Dendritic cell treated with granulocyte-macrophage colony-stimulating factor and Interleukin-4, amounts not matched to agents 40 ng/mL and 50 ng/mL, for 4 days (primary cell): ENCODE measurements around the gene MSRB3.

Source experiments
- H3K27ac Mint-ChIP-seq: one replicate; pipeline ENCODE4 v1.8.0; 2022; ENCODE audit warnings: mild to moderate bottlenecking, mixed read lengths
- H3K27me3 Mint-ChIP-seq: one replicate; pipeline ENCODE4 v1.8.0; 2022; ENCODE audit warnings: mild to moderate bottlenecking, mixed read lengths
- H3K36me3 Mint-ChIP-seq: one replicate; pipeline ENCODE4 v1.8.0; 2022; ENCODE audit warnings: low read depth, mixed read lengths
- H3K4me1 Mint-ChIP-seq: one replicate; pipeline ENCODE4 v1.8.0; 2022; ENCODE audit warnings: low read depth, mixed read lengths
- H3K4me3 Mint-ChIP-seq: one replicate; pipeline ENCODE4 v1.8.0; 2022; ENCODE audit warnings: mild to moderate bottlenecking, moderate library complexity, mixed read lengths
- H3K9me3 Mint-ChIP-seq: one replicate; pipeline ENCODE4 v1.8.0; 2022; ENCODE audit warnings: mixed read lengths
- intact Hi-C: fragments of 100-400 bp; cut with micrococcal nuclease; formaldehyde crosslinking; loops from one replicate; pipeline ENCODE4 v1.15.0; 2022

The MSRB3 gene

DNA sequence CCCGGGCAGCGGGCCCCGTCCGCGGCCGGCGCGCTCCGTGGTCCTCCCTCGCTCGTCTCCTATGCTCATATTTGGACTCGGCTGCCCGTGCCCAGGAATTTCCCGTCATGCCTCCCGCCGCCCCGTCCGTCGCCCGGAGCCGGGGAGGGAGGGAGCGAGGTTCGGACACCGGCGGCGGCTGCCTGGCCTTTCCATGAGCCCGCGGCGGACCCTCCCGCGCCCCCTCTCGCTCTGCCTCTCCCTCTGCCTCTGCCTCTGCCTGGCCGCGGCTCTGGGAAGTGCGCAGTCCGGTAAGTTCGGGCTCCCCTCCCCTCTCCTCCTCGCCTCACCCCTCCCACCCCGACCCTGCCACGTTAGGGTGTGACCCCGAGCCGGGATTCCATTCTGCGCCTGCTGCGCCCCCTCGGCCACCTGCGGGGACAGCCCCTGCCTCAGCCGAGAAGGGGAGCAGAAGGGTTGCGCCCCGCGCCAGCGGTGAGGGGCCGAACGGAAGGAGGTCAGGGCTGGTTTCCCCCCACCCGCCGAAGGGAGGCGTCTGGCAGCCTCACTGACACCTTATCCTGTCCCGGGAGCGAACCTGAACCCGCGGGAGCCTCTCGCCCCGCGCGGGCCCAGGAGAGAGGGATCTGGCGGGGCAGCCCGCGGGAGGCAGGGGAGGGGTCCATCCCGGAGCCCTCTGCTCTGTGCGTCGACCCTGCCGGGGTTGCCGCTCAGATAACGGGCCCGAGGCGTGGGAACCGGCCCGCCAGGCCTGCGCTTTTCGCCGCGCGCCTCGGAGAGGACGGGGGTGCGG lies at the start of gene MSRB3:
Gene MSRB3 (plus strand): TSS at position 108 of the 793 bp plus-strand sequence. CDS start 29,897 bp downstream, outside the sequence.
- no peaks in the 10 kb centered on the region for H3K36me3 Mint-ChIP-seq
- peaks cover 10% of the 10 kb centered on the region for H3K27me3 Mint-ChIP-seq
- no peaks in the 10 kb centered on the region for H3K9me3 Mint-ChIP-seq
- H3K27ac Mint-ChIP-seq, result no peak within 1 kb of the TSS
- intact Hi-C loops, result no loop called here
- peak within 1 kb of the TSS; percentile 70 for H3K4me3 Mint-ChIP-seq
- H3K4me1 Mint-ChIP-seq, result peaks cover 23% of the 10 kb centered on the region

GRCh38 chr12:65229441-65229840 lies 49.0 kb upstream of the MSRB3 start:
- Mint-ChIP-seq H3K4me1 (peaks cover 5% of the 10 kb centered on the region), H3K27ac (no peak overlapping the region)
- intact Hi-C loops, result no loop called here

GRCh38 chr12:65232476-65233077 lies 45.9 kb upstream of the MSRB3 start:
- no peak overlapping the region for H3K27ac Mint-ChIP-seq
- no peak overlapping the region for H3K4me3 Mint-ChIP-seq
- no peaks in the 10 kb centered on the region for H3K27me3 Mint-ChIP-seq

More at GRCh38 chr12:65229441-65229840, 49.0 kb upstream of the MSRB3 start:
- Mint-ChIP-seq H3K4me3 (no peak overlapping the region), H3K36me3 (peaks cover 54% of the 10 kb centered on the region), H3K9me3 (peaks cover 25% of the 10 kb centered on the region), H3K27me3 (no peaks in the 10 kb centered on the region)

GRCh38 chr12:65237153-65237552 lies 41.3 kb upstream of the MSRB3 start:
- H3K36me3 Mint-ChIP-seq, result peaks cover 23% of the 10 kb centered on the region
- no peaks in the 10 kb centered on the region for H3K27me3 Mint-ChIP-seq
- no peak overlapping the region for H3K4me3 Mint-ChIP-seq
- no peaks in the 10 kb centered on the region for H3K9me3 Mint-ChIP-seq
- intact Hi-C loops, result no loop called here
- H3K27ac Mint-ChIP-seq, result no peak overlapping the region
- H3K4me1 Mint-ChIP-seq, result no peaks in the 10 kb centered on the region

More at GRCh38 chr12:65232476-65233077, 45.9 kb upstream of the MSRB3 start:
- no peaks in the 10 kb centered on the region for H3K4me1 Mint-ChIP-seq
- H3K36me3 Mint-ChIP-seq, result peaks cover 33% of the 10 kb centered on the region
- intact Hi-C loops, result loop anchor here (1.0 kb wide), 1 partner anchor 341 kb away; no protein-coding TSS in a partner anchor
- peaks cover 21% of the 10 kb centered on the region for H3K9me3 Mint-ChIP-seq

DNA sequence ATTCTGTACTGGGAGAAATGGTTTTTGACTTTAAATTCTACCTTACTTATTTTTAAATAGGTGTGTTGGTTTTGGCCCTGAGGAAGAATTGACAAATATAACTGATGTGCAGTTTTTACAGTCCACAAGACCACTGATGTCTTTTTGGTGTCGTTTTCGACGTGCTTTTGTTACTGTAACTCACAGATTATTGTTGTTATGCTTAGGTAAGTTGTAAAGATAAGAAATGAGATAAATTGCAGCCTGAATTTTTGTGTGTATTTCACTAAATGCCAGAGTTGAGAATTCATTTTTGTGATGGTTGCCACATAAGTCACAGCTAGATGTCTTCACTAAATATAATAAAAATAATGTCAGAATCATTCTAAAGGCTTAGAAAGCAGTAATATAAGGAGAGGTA lies 39.9 kb upstream of the MSRB3 start:
- Mint-ChIP-seq H3K4me3 (no peak overlapping the region), H3K4me1 (no peaks in the 10 kb centered on the region), H3K27ac (no peak overlapping the region), H3K27me3 (no peaks in the 10 kb centered on the region), H3K9me3 (no peaks in the 10 kb centered on the region), H3K36me3 (peaks cover 36% of the 10 kb centered on the region)
- intact Hi-C loops, result no loop called here

- intact Hi-C loops, result no loop called here
- no peak overlapping the region for H3K4me3 Mint-ChIP-seq
- no peaks in the 10 kb centered on the region for H3K27me3 Mint-ChIP-seq
- H3K4me1 Mint-ChIP-seq, result no peaks in the 10 kb centered on the region
- peaks cover 46% of the 10 kb centered on the region for H3K36me3 Mint-ChIP-seq
- no peak overlapping the region for H3K27ac Mint-ChIP-seq
- no peaks in the 10 kb centered on the region for H3K9me3 Mint-ChIP-seq
Observed at GRCh38 chr12:65248656-65249633, 29.5 kb upstream of the MSRB3 start.

- Mint-ChIP-seq H3K27me3 (no peaks in the 10 kb centered on the region), H3K9me3 (no peaks in the 10 kb centered on the region), H3K27ac (no peak overlapping the region), H3K4me3 (no peak overlapping the region), H3K4me1 (no peaks in the 10 kb centered on the region), H3K36me3 (peaks cover 17% of the 10 kb centered on the region)
- intact Hi-C loops, result no loop called here
Observed at GRCh38 chr12:65252515-65252914, 26.0 kb upstream of the MSRB3 start.

DNA sequence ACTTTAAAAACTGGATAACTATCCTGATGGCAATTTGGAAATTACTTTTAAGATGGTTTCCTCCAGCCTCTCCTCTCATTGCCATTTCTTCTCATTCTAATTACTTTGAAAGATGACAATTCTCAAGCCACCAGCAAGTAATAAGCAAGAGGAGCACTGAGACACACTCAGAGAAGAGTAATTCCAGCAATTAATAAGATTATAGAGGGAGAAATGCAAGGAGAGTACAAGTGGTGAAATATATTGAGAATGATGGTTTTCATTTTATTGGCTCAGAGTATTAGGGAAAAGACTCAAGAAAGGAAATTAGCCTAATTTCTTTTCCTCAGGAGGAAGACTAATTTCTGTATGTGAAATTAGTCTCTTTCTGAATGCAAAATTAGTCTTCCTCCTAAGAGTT lies 20.5 kb upstream of the MSRB3 start:
- intact Hi-C loops, result no loop called here
- Mint-ChIP-seq H3K27me3 (no peaks in the 10 kb centered on the region), H3K36me3 (no peaks in the 10 kb centered on the region), H3K27ac (no peak overlapping the region), H3K4me1 (no peaks in the 10 kb centered on the region), H3K9me3 (no peaks in the 10 kb centered on the region), H3K4me3 (no peak overlapping the region)

GRCh38 chr12:65259501-65259900 lies 19.0 kb upstream of the MSRB3 start:
- no peaks in the 10 kb centered on the region for H3K9me3 Mint-ChIP-seq
- no peak overlapping the region for H3K4me3 Mint-ChIP-seq
- intact Hi-C loops, result no loop called here
- no peak overlapping the region for H3K27ac Mint-ChIP-seq
- H3K36me3 Mint-ChIP-seq, result no peaks in the 10 kb centered on the region
- H3K4me1 Mint-ChIP-seq, result no peaks in the 10 kb centered on the region
- H3K27me3 Mint-ChIP-seq, result no peaks in the 10 kb centered on the region

- Mint-ChIP-seq H3K36me3 (no peaks in the 10 kb centered on the region), H3K27me3 (no peaks in the 10 kb centered on the region), H3K4me1 (no peaks in the 10 kb centered on the region), H3K4me3 (no peak overlapping the region), H3K27ac (no peak overlapping the region), H3K9me3 (no peaks in the 10 kb centered on the region)
- intact Hi-C loops, result no loop called here
Observed at GRCh38 chr12:65263777-65264176, 14.7 kb upstream of the MSRB3 start.

DNA sequence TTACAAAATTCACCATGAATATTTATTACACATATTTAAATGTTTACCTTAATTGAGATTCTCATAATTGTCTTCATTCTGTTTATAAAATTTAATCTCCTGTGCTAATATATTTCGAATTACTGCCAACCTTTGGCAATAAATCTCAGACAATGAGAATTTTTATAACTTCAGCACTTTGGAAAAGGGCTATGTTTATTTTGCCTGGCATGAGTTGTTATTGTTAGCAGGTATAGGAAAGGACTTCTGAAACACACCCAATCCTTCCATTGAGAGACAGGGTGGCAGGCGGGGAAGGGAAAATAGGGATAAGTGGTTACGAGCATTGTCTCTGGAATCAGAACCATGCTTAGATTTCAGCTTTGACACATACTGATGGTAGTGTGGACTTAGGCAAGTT lies 12.1 kb upstream of the MSRB3 start:
- intact Hi-C loops, result no loop called here
- H3K36me3 Mint-ChIP-seq, result no peaks in the 10 kb centered on the region
- H3K4me3 Mint-ChIP-seq, result no peak overlapping the region
- H3K9me3 Mint-ChIP-seq, result no peaks in the 10 kb centered on the region
- H3K27ac Mint-ChIP-seq, result no peak overlapping the region
- no peaks in the 10 kb centered on the region for H3K4me1 Mint-ChIP-seq
- H3K27me3 Mint-ChIP-seq, result peaks cover 1% of the 10 kb centered on the region

DNA sequence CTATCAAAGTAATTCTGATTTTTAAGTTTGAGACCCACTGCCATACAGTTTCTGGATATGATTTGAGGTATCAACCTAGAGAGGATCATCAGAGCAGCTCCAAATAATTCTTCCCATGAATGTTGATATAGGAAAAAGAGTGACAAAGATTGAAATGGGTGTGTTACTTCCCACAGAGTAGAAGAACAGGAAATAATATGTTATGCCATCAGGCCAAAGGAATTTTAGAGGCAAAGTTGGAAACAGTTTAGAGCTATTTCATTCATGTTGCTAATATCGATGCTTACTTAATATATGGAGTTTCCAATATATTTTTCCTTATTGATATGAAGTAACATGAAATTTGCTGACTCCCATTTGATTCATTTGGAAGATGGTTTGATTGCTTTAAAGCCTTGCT lies 8.9 kb upstream of the MSRB3 start:
- Mint-ChIP-seq H3K4me1 (no peaks in the 10 kb centered on the region), H3K27me3 (peaks cover 1% of the 10 kb centered on the region), H3K9me3 (no peaks in the 10 kb centered on the region), H3K4me3 (no peak overlapping the region), H3K27ac (no peak overlapping the region), H3K36me3 (no peaks in the 10 kb centered on the region)
- intact Hi-C loops, result no loop called here

DNA sequence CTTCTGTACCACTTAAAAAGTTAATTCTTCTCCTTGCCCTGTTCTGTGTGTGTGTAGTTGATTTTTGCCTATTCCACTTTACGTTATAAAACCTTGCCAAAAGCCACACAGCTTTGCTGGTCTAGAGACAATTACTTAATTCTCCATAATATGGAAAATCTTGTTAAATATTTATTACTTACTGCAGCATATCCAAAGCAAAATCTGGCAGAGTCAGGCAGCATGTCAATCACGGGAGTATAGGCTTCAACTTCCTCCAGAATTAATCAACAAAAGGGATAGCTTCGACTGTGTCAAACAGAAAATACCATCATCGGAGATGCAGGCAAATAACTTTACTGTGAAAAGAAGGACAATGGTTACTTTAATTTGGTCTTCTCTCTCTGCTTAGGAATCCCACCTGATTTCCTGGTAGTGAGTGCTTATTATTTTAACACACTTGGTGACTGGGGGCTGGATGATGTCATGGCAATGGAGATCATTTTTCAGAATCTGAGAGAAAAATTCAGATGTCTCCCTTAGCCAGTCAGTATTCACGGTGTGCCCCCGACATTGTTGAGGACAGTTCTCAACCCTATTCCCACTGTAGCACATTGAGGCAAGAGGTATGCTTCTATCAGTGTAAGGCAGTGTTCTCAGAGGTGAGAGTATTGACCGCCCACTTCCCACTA lies 3.7 kb upstream of the MSRB3 start:
- Mint-ChIP-seq H3K27me3 (peaks cover 10% of the 10 kb centered on the region), H3K4me3 (no peak overlapping the region), H3K36me3 (no peaks in the 10 kb centered on the region), H3K27ac (no peak overlapping the region), H3K4me1 (peaks cover 11% of the 10 kb centered on the region), H3K9me3 (no peaks in the 10 kb centered on the region)
- intact Hi-C loops, result no loop called here
